SU-DHL-6 (cell line): ENCODE measurements around the gene NFATC1.

Experiments
- EZH2phosphoT487 ChIP-seq: fragments of 200-600 bp; sonication (generic), shearing (Covaris generic); conservative IDR thresholded peaks from 2 replicates; pipeline ENCODE4 v1.6.1; 2018; ENCODE audit warnings: mild to moderate bottlenecking, antibody characterized with exemption, low read length, moderate library complexity, mixed read lengths
- TF ChIP-seq, protein P1 (sequence below): fragments of 200-600 bp; sonication (generic); IDR thresholded peaks from one replicate; pipeline ENCODE4 v1.5.1; 2017; ENCODE audit warnings: antibody characterized with exemption, mild to moderate bottlenecking, low read length, moderate library complexity; ENCODE audit not compliant: insufficient read depth, poor library complexity, severe bottlenecking

DNA sequence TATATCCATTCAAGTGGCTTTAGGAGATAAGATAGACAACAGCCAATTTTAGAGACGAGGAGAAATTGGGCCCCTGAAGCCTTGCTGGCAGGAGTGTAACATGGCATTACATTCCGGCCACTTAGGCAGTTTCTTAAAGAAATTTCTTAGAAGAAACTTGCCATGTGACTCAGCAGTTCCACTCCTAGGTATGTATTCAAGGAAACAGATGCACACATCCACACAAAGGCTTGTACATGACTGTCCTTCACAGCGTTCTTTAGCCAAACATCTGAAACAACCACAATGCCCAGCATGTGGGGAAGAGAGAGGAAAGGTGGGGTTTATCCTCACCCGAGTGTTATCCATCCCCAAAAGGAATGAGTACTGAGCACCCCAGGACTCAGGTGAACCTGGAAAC, 107.1 kb downstream of the NFATC1 start:
- TF ChIP-seq, protein P1, sequence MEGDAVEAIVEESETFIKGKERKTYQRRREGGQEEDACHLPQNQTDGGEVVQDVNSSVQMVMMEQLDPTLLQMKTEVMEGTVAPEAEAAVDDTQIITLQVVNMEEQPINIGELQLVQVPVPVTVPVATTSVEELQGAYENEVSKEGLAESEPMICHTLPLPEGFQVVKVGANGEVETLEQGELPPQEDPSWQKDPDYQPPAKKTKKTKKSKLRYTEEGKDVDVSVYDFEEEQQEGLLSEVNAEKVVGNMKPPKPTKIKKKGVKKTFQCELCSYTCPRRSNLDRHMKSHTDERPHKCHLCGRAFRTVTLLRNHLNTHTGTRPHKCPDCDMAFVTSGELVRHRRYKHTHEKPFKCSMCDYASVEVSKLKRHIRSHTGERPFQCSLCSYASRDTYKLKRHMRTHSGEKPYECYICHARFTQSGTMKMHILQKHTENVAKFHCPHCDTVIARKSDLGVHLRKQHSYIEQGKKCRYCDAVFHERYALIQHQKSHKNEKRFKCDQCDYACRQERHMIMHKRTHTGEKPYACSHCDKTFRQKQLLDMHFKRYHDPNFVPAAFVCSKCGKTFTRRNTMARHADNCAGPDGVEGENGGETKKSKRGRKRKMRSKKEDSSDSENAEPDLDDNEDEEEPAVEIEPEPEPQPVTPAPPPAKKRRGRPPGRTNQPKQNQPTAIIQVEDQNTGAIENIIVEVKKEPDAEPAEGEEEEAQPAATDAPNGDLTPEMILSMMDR, result no peak
- TF ChIP-seq EZH2phosphoT487, result no peak
